ENCODE measurements around the gene ITGAX.

Gene ITGAX

GRCh38 chr16:31382485-31383161 lies 27.6 kb downstream of the ITGAX start:
- Histone ChIP-seq H3K9me3 (ENCODE audit: control insufficient read depth in 1 of 2, low read length in 2 of 2) (no peaks in the 10 kb centered on the region), H3K4me1 (ENCODE audit: control insufficient read depth in 1 of 2, insufficient read depth in 2 of 2, low read length in 2 of 2) (no peaks in the 10 kb centered on the region), H3K36me3 (ENCODE audit: control insufficient read depth in 1 of 2, insufficient read depth in 2 of 2, low read length in 2 of 2) (no peaks in the 10 kb centered on the region), H3K27me3 (ENCODE audit: low read depth, low read length) (peaks cover 6% of the 10 kb centered on the region), H3K4me3 (ENCODE audit: low read depth in 1 of 2, low read length in 2 of 2) (no peak overlapping the region), H3K27ac (ENCODE audit: low read length) (no peak overlapping the region)

GRCh38 chr16:31385680-31386079 lies 30.7 kb downstream of the ITGAX start:
- H3K27ac ChIP-seq (ENCODE audit: low read length): no peak overlapping the region
- no peaks in the 10 kb centered on the region for H3K36me3 ChIP-seq (ENCODE audit: control insufficient read depth in 1 of 2, insufficient read depth in 2 of 2, low read length in 2 of 2)
- H3K4me3 ChIP-seq (ENCODE audit: low read depth in 1 of 2, low read length in 2 of 2): no peak overlapping the region
- peaks cover 6% of the 10 kb centered on the region for H3K27me3 ChIP-seq (ENCODE audit: low read depth, low read length)
- H3K4me1 ChIP-seq (ENCODE audit: control insufficient read depth in 1 of 2, insufficient read depth in 2 of 2, low read length in 2 of 2): no peaks in the 10 kb centered on the region
- no peaks in the 10 kb centered on the region for H3K9me3 ChIP-seq (ENCODE audit: control insufficient read depth in 1 of 2, low read length in 2 of 2)

GRCh38 chr16:31386157-31386984 lies 31.4 kb downstream of the ITGAX start:
- Histone ChIP-seq H3K27me3 (ENCODE audit: low read depth, low read length) (peaks cover 6% of the 10 kb centered on the region), H3K4me3 (ENCODE audit: low read depth in 1 of 2, low read length in 2 of 2) (no peak overlapping the region), H3K36me3 (ENCODE audit: control insufficient read depth in 1 of 2, insufficient read depth in 2 of 2, low read length in 2 of 2) (no peaks in the 10 kb centered on the region), H3K9me3 (ENCODE audit: control insufficient read depth in 1 of 2, low read length in 2 of 2) (no peaks in the 10 kb centered on the region), H3K4me1 (ENCODE audit: control insufficient read depth in 1 of 2, insufficient read depth in 2 of 2, low read length in 2 of 2) (no peaks in the 10 kb centered on the region), H3K27ac (ENCODE audit: low read length) (no peak overlapping the region)

GRCh38 chr16:31388535-31388934 lies 33.6 kb downstream of the ITGAX start:
- Histone ChIP-seq H3K36me3 (ENCODE audit: control insufficient read depth in 1 of 2, insufficient read depth in 2 of 2, low read length in 2 of 2) (no peaks in the 10 kb centered on the region), H3K9me3 (ENCODE audit: control insufficient read depth in 1 of 2, low read length in 2 of 2) (no peaks in the 10 kb centered on the region), H3K27me3 (ENCODE audit: low read depth, low read length) (peaks cover 1% of the 10 kb centered on the region), H3K4me1 (ENCODE audit: control insufficient read depth in 1 of 2, insufficient read depth in 2 of 2, low read length in 2 of 2) (no peaks in the 10 kb centered on the region), H3K27ac (ENCODE audit: low read length) (no peak overlapping the region), H3K4me3 (ENCODE audit: low read depth in 1 of 2, low read length in 2 of 2) (no peak overlapping the region)

- Histone ChIP-seq H3K4me1 (ENCODE audit: control insufficient read depth in 1 of 2, insufficient read depth in 2 of 2, low read length in 2 of 2) (no peaks in the 10 kb centered on the region), H3K27me3 (ENCODE audit: low read depth, low read length) (no peaks in the 10 kb centered on the region), H3K9me3 (ENCODE audit: control insufficient read depth in 1 of 2, low read length in 2 of 2) (no peaks in the 10 kb centered on the region), H3K36me3 (ENCODE audit: control insufficient read depth in 1 of 2, insufficient read depth in 2 of 2, low read length in 2 of 2) (no peaks in the 10 kb centered on the region), H3K27ac (ENCODE audit: low read length) (no peak overlapping the region), H3K4me3 (ENCODE audit: low read depth in 1 of 2, low read length in 2 of 2) (no peak overlapping the region)
These were observed 35.6 kb downstream of the ITGAX start for GRCh38 chr16:31390504-31391041.

GRCh38 chr16:31393056-31393455 lies 38.1 kb downstream of the ITGAX start, which contains the start of gene ITGAD:
ITGAD (plus strand) TSS chr16:31393335; CDS start chr16:31393361, 26 bp downstream.
- no peaks in the 10 kb centered on the region for H3K27me3 ChIP-seq (ENCODE audit: low read depth, low read length)
- H3K4me1 ChIP-seq (ENCODE audit: control insufficient read depth in 1 of 2, insufficient read depth in 2 of 2, low read length in 2 of 2): no peaks in the 10 kb centered on the region
- H3K27ac ChIP-seq (ENCODE audit: low read length): no peak within 1 kb of the TSS
- no peaks in the 10 kb centered on the region for H3K36me3 ChIP-seq (ENCODE audit: control insufficient read depth in 1 of 2, insufficient read depth in 2 of 2, low read length in 2 of 2)
- no peaks in the 10 kb centered on the region for H3K9me3 ChIP-seq (ENCODE audit: control insufficient read depth in 1 of 2, low read length in 2 of 2)
- H3K4me3 ChIP-seq (ENCODE audit: low read depth in 1 of 2, low read length in 2 of 2): no peak within 1 kb of the TSS

- H3K9me3 ChIP-seq (ENCODE audit: control insufficient read depth in 1 of 2, low read length in 2 of 2): peaks cover 0 to 8% of the 10 kb centered on the region in 2 donors
- H3K27me3 ChIP-seq (ENCODE audit: low read depth, low read length): no peaks in the 10 kb centered on the region
- no peaks in the 10 kb centered on the region for H3K4me1 ChIP-seq (ENCODE audit: control insufficient read depth in 1 of 2, insufficient read depth in 2 of 2, low read length in 2 of 2)
- no peak overlapping the region for H3K4me3 ChIP-seq (ENCODE audit: low read depth in 1 of 2, low read length in 2 of 2)
- no peak overlapping the region for H3K27ac ChIP-seq (ENCODE audit: low read length)
- H3K36me3 ChIP-seq (ENCODE audit: control insufficient read depth in 1 of 2, insufficient read depth in 2 of 2, low read length in 2 of 2): no peaks in the 10 kb centered on the region
These were observed 40.7 kb downstream of the ITGAX start for GRCh38 chr16:31395647-31396046.

- Histone ChIP-seq H3K27me3 (ENCODE audit: low read depth, low read length) (no peaks in the 10 kb centered on the region), H3K36me3 (ENCODE audit: control insufficient read depth in 1 of 2, insufficient read depth in 2 of 2, low read length in 2 of 2) (no peaks in the 10 kb centered on the region), H3K27ac (ENCODE audit: low read length) (no peak overlapping the region), H3K4me1 (ENCODE audit: control insufficient read depth in 1 of 2, insufficient read depth in 2 of 2, low read length in 2 of 2) (no peaks in the 10 kb centered on the region), H3K4me3 (ENCODE audit: low read depth in 1 of 2, low read length in 2 of 2) (no peak overlapping the region), H3K9me3 (ENCODE audit: control insufficient read depth in 1 of 2, low read length in 2 of 2) (peaks cover 0 to 8% of the 10 kb centered on the region in 2 donors)
These were observed 42.2 kb downstream of the ITGAX start for GRCh38 chr16:31397096-31397660.

- Histone ChIP-seq H3K27me3 (ENCODE audit: low read depth, low read length) (no peaks in the 10 kb centered on the region), H3K9me3 (ENCODE audit: control insufficient read depth in 1 of 2, low read length in 2 of 2) (peaks cover 0 to 8% of the 10 kb centered on the region in 2 donors), H3K36me3 (ENCODE audit: control insufficient read depth in 1 of 2, insufficient read depth in 2 of 2, low read length in 2 of 2) (no peaks in the 10 kb centered on the region), H3K27ac (ENCODE audit: low read length) (no peak overlapping the region), H3K4me1 (ENCODE audit: control insufficient read depth in 1 of 2, insufficient read depth in 2 of 2, low read length in 2 of 2) (no peaks in the 10 kb centered on the region), H3K4me3 (ENCODE audit: low read depth in 1 of 2, low read length in 2 of 2) (no peak overlapping the region)
These were observed 42.7 kb downstream of the ITGAX start for GRCh38 chr16:31397701-31398100.

- H3K27ac ChIP-seq (ENCODE audit: low read length): no peak overlapping the region
- H3K27me3 ChIP-seq (ENCODE audit: low read depth, low read length): no peaks in the 10 kb centered on the region
These were observed 45.2 kb downstream of the ITGAX start for GRCh38 chr16:31400191-31400590.

GRCh38 chr16:31401436-31401835 lies 46.5 kb downstream of the ITGAX start:
- H3K27me3 ChIP-seq (ENCODE audit: low read depth, low read length): no peaks in the 10 kb centered on the region
- no peaks in the 10 kb centered on the region for H3K36me3 ChIP-seq (ENCODE audit: control insufficient read depth in 1 of 2, insufficient read depth in 2 of 2, low read length in 2 of 2)
- no peaks in the 10 kb centered on the region for H3K4me1 ChIP-seq (ENCODE audit: control insufficient read depth in 1 of 2, insufficient read depth in 2 of 2, low read length in 2 of 2)
- no peak overlapping the region for H3K4me3 ChIP-seq (ENCODE audit: low read depth in 1 of 2, low read length in 2 of 2)
- H3K9me3 ChIP-seq (ENCODE audit: control insufficient read depth in 1 of 2, low read length in 2 of 2): peaks cover 0 to 8% of the 10 kb centered on the region in 2 donors
- H3K27ac ChIP-seq (ENCODE audit: low read length): no peak overlapping the region

More at GRCh38 chr16:31400191-31400590, 45.2 kb downstream of the ITGAX start:
- H3K36me3 ChIP-seq (ENCODE audit: control insufficient read depth in 1 of 2, insufficient read depth in 2 of 2, low read length in 2 of 2): no peaks in the 10 kb centered on the region
- peaks cover 0 to 8% of the 10 kb centered on the region in 2 donors for H3K9me3 ChIP-seq (ENCODE audit: control insufficient read depth in 1 of 2, low read length in 2 of 2)
- no peaks in the 10 kb centered on the region for H3K4me1 ChIP-seq (ENCODE audit: control insufficient read depth in 1 of 2, insufficient read depth in 2 of 2, low read length in 2 of 2)
- no peak overlapping the region for H3K4me3 ChIP-seq (ENCODE audit: low read depth in 1 of 2, low read length in 2 of 2)

All from muscle layer of duodenum (tissue), 2 donors.